RPMI8226 (cell line): Measurements from ENCODE around the gene CAMKMT.
A peak's percentile ranks its signal among the peaks of the same experiment; 100 is the strongest.
"Not testable (repeated sequence)": the region's sequence is repeated elsewhere in the genome, so short reads cannot be mapped to it uniquely, and the experiment has no call there.

Experiments used
- DNase-seq: peaks from one replicate; pipeline ENCODE4 v3.0.0-alpha.2; 2015

CAMKMT gene

GRCh38 chr2:44450082-44450481 is 88.3 kb downstream of the CAMKMT start:
- DNase-seq, result no peak

GRCh38 chr2:44450806-44451205 is 89.1 kb downstream of the CAMKMT start:
- DNase-seq, result no peak

- no peak for DNase-seq
These were observed 90.4 kb downstream of the CAMKMT start for GRCh38 chr2:44452069-44452583.

GRCh38 chr2:44453259-44453658 is 91.5 kb downstream of the CAMKMT start:
- DNase-seq, result no peak

GRCh38 chr2:44455877-44456276 is 94.1 kb downstream of the CAMKMT start:
- DNase-seq, result no peak

- DNase-seq, result no peak
These were observed 95.2 kb downstream of the CAMKMT start for GRCh38 chr2:44456946-44457345.

GRCh38 chr2:44459739-44460138 is 98.0 kb downstream of the CAMKMT start:
- no peak for DNase-seq

GRCh38 chr2:44462934-44463849 is 101.4 kb downstream of the CAMKMT start:
- no peak for DNase-seq

GRCh38 chr2:44464437-44464836 is 102.7 kb downstream of the CAMKMT start:
- no peak for DNase-seq

GRCh38 chr2:44470151-44470550 is 108.4 kb downstream of the CAMKMT start:
- DNase-seq, result no peak

GRCh38 chr2:44477657-44478414 is 116.1 kb downstream of the CAMKMT start:
- no peak for DNase-seq

GRCh38 chr2:44479127-44479887 is 117.6 kb downstream of the CAMKMT start:
- DNase-seq, result peak; percentile 82

- no peak for DNase-seq
These were observed 118.3 kb downstream of the CAMKMT start for GRCh38 chr2:44480068-44480467.

GRCh38 chr2:44487052-44487451 is 125.3 kb downstream of the CAMKMT start:
- no peak for DNase-seq

- DNase-seq, result no peak
These were observed 129.0 kb downstream of the CAMKMT start for GRCh38 chr2:44490726-44491125.

- DNase-seq, result no peak
These were observed 132.3 kb downstream of the CAMKMT start for GRCh38 chr2:44494006-44494405.

GRCh38 chr2:44495035-44495434 is 133.3 kb downstream of the CAMKMT start:
- DNase-seq, result no peak

- DNase-seq, result no peak
These were observed 133.8 kb downstream of the CAMKMT start for GRCh38 chr2:44495544-44495943.

- no peak for DNase-seq
These were observed 134.4 kb downstream of the CAMKMT start for GRCh38 chr2:44496130-44496529.

GRCh38 chr2:44498551-44498950 is 136.8 kb downstream of the CAMKMT start:
- DNase-seq, result no peak

GRCh38 chr2:44505664-44506063 is 143.9 kb downstream of the CAMKMT start:
- not testable (repeated sequence) for DNase-seq

- DNase-seq, result no peak
These were observed 148.5 kb downstream of the CAMKMT start for GRCh38 chr2:44510246-44510645.

GRCh38 chr2:44515416-44515815 is 153.7 kb downstream of the CAMKMT start:
- no peak for DNase-seq
